HG02981 (cell line): ENCODE measurements around the gene TMEM88.
A peak's percentile ranks its signal among the peaks of the same experiment; 100 is the strongest.
"Not testable (repeated sequence)": the region's sequence is repeated elsewhere in the genome, so short reads cannot be mapped to it uniquely, and the experiment has no call there.

ENCODE experiments used
- ATAC-seq: cut with Tn5 transposase; IDR thresholded peaks from one replicate; pipeline ENCODE4 v1.9.1; 2021; ENCODE audit warnings: mild to moderate bottlenecking, moderate library complexity; ENCODE audit not compliant: unreplicated experiment

The TMEM88 gene

DNA sequence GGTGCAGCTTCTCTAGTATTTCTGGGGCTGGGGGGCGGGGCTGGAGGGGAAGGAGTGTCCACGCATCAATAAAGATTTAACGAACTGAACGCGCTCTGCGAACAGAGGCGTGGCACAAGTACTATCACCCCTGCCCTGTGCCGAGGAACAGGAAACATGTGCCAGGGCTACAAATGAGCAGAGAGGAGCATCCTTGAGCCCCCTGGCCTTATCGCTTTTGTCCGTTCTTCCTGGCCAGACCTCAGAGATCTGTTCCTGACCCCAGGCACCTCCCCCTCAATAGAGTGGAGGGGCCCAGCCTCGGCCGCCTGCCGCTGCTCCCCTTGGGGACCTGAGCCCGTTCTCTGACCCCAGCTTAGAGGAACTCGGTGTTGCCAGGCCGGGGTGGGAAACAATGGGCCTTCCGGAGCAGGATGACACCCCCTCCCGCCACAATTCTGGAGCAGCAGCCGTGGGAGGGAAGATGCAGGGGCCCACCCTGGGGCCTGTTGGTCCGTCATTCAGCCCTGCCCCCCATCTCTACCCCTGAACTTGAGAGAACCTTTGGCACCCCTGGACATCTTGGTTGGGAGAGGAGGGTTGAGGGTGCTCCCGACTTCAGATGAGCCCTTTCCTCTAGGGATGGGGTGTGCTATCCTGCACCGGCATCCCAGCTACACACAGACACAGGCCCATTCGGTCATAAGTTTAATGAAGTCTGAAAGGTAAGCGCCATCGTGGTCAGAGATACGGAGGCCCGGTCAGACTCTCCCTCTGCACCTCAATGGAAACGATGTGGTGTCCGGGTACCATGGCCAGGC is 1.3 kb downstream of the TMEM88 start:
- no peak for ATAC-seq

DNA sequence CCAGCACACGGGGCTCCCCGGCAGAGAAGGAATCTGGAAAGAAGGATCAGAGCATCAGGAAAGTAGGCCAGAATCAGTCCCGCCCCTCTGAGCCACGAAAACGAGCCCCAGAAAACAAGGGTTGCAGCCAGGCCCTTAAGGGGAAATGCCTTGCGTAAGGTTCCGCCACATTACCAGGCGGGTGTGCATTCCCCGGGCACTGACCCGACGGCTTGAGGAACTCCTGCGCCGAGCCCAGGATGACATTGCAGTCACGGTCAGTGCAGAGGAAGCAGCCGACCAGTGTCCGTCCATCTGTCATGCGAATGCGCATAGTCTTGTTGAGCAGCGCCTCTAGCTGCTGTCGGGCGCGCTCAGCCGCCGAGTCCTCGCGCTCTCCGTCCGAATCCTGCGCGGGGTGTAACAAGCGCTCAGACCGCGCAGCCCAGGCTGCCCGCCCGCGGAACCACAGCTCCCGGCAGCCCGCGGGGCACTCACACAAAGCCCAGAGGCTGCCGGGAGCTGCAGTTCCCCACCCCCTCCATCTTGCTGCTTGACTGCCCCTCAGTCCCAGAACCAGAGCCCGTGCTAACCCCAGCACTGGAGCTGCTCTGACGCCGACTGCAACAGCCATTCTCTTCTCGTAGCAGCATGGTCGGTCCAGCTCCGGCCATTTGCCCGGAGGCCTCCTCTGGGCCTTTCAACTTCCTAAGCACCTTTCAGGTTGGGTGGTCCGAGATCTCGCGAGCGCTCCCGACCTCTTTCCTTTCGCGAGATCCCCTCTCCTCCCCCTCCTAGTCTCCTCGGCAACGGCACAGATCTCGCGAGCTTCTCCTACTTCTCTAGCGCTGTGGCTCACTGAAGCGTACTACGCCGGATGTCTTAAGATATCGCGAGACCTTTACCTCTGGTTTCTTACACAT is 2.2 kb downstream of the TMEM88 start, which contains the start of gene NAA38:
TSS of gene NAA38 (minus strand) at position 749 of the 902 bp plus-strand sequence. CDS start at position 653, 96 bp downstream.
- ATAC-seq = peak; percentile 75

- peak; percentile 28 for ATAC-seq
Measured at GRCh38 chr17:7857713-7858521, 3.1 kb downstream of the TMEM88 start, which contains the start of gene CYB5D1. Gene CYB5D1 (plus strand): TSS chr17:7858003. CDS start chr17:7858135, 132 bp downstream.

DNA sequence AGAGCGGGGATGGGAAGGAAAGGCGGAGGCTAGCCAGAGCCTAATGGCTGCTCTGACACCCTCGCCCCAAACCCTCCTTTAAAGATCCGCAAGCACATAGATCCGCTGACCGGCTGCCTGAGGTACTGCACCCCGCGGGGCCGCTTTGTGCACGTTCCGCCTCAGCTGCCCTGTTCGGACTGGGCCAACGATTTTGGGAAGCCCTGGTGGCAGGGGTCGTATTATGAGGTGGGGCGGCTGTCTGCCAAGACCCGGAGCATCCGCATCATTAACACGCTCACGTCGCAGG is 3.6 kb downstream of the TMEM88 start:
- no peak for ATAC-seq

DNA sequence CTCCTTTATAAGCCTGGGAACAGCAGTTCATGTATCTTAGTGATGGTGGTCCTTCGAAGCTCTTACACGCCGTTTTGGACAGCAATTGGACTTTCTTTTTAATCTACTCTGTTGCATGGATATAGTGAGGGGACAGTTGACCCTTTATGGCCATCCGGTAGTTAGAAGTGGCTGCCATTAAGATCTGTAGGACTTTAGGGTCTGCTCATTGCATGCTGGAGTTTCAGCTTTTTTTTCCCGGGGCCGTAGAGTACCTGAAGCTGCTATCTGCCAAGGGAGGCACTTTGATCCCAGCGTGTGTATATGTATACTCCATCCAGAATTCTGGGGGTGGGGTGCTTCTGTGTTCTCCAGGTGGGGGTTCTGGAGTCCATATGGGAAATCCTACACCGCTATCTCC is 4.2 kb downstream of the TMEM88 start:
- no peak for ATAC-seq

DNA sequence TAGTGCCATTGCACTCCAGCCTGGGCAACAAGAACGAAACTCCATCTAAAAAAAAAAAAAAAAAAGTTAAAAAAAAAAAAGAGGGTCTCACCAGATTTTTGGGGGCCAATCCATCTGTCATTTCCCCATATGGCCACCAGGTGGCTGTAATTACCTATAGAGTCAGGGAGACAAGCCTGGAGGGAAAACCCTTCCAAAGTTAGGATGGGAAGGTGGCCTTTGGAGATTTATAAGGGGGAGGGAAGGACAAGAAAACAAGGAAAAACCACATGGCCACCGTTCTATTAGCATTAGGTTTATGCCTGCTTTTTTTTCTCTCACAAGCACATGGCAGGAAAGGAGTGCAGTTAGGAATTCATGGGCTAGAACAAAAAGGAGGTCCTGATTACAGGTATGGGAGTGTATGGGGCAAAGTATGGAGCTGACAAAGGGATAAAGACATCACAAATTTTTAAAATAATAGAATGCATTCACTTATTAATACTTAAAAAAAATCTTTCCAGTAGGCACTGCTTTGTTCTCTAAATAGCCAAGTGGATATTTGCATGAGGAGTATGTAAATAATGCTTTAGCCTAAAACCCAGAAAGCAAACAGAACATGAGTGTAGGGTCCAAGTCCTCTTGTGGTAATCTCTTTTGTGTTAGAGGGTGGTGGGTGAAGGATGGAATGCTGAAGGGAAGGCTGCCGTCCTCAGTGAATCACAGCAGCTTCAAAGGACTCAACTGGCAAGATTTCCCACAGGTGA is 8.0 kb downstream of the TMEM88 start:
- ATAC-seq = no peak

GRCh38 chr17:7864384-7864783 is 9.5 kb downstream of the TMEM88 start:
- ATAC-seq = not testable (repeated sequence)

- ATAC-seq = no peak
Measured at GRCh38 chr17:7864995-7865650, 10.3 kb downstream of the TMEM88 start.

DNA sequence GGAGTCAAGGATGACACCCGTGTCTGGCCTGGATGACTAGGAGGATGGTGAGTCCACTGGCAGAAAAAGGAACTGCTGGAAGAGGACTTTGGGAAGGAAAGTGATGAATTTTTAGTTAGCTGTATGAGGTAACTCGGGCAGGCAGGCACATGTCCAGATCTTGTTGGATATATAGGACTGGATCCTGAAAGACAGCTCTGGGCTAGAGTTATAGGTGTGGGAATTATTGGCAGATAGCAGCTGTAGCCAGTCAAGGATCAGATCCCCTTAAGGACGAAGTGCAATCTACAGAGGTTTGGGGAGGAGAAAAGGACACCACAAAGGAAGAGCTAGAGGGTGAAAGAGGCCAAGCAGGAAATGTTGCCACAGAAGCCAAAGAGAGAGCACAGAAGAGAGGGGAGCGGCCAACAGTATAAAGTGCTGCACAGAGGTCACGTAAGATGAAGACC is 13.0 kb downstream of the TMEM88 start:
- ATAC-seq = no peak

- no peak for ATAC-seq
Measured at GRCh38 chr17:7873051-7873450, 18.2 kb downstream of the TMEM88 start.

GRCh38 chr17:7875804-7876370 is 21.0 kb downstream of the TMEM88 start:
- ATAC-seq = no peak

- no peak for ATAC-seq
Measured at GRCh38 chr17:7878234-7878633, 23.4 kb downstream of the TMEM88 start.

- no peak for ATAC-seq
Measured at GRCh38 chr17:7880076-7880868, 25.4 kb downstream of the TMEM88 start.

DNA sequence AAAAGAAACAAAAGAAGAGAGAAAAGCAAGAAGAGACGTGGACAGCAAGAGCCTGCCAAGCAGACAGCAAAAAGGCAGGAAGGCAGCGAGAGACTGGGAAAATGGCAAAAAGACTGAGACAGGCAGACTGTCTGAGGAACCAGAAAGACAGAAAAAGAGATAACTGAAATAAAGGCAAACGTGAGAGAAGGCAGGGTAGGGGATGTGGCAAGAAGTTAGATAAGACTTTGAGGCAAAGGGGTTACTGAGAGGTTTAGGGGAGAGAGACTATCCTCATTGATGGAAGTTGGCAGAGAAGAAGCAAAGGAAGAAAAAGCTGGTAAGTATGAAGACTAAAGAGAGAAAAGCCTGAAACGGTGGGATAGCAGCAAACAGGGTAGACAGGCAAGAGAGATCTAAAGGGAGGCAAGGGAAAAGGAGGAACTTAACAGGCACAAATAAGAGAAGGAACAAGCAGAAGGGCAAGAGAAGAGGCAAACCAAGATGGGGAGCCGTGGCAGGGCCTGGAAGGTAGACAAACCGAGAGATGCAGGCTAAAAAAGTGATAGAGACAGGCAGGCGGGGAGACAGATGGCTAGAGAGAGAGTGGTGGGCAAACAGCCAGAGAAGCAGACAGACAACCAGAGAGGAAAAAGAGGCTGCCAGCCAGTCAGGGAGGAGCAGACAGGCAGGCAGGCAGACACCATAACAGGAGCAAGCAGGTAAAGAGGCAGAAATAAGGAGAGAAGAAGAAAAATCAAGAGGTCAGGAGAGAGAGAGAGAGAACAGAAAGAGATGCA is 26.6 kb downstream of the TMEM88 start:
- no peak for ATAC-seq

- ATAC-seq = no peak
Measured at GRCh38 chr17:7882068-7882467, 27.2 kb downstream of the TMEM88 start.

GRCh38 chr17:7882629-7883028 is 27.8 kb downstream of the TMEM88 start:
- ATAC-seq = no peak

DNA sequence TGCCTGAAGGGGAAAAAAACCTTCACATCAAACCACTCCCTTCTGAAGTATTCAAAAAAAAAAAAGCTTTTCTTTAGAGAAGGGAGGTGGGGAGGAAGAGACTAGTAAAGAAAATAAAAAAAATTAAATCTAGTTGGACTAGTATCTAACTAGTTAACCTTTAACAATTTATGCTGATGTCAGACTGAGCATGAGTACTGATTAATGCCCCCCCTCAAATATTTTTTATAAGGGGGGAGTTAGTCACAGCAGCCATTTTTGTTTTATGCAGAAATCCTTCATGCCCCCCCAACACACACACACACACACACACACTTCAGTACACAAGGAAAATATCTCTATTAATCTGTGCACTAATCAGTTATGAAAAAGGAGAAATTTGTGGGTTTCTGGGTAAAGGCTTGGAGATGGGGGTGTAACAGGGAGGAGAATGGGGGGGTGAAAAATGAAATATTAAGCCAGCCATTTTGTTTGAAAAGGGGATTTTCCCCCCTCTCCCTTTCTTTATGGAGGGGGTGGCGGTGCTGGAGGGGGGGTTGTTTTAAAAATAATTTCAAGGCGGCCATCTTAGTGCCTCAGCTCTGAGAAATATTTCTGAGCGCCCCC is 29.0 kb downstream of the TMEM88 start:
- ATAC-seq = no peak
